ENCODE data around the gene GABARAPL1.

GABARAPL1 gene

DNA sequence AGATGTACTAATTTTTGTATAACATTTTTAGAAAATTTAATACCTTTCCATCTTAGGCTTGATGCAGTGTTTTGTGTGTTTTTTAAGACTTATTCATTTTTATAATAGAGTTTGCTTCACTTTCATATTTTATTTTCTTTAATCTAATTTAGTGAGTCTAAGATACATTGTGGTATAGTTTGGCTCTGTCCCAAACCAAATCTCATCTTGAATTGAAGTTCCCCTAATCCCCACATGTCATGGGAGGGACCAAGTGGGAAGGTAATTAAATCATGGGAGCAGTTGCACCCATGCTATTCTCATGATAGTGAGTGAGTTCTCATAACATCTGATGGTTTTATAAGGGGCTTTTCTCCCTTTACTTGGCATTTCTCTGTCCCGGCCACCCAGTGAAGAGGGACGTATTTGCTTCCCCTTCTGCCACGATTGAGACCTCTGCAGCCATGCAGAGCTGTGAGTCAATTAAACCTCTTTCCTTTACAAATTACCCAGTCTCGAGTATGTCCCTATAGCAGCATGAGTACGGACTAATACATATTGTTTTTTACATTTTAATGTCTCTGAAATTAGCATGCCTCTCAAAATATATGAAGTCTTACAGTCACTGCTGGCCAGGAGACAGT lies 34.9 kb downstream of the GABARAPL1 start:
- Mint-ChIP-seq H3K4me3 (no peak overlapping the region), H3K4me1 (peaks cover 50% of the 10 kb centered on the region), H3K27me3 (no peaks in the 10 kb centered on the region), H3K9me3 (no peaks in the 10 kb centered on the region), H3K36me3 (ENCODE audit: insufficient read depth) (peaks cover 4% of the 10 kb centered on the region), H3K27ac (ENCODE audit: low read depth) (no peak overlapping the region)
- ATAC-seq (replicated peaks; ENCODE audit: extremely low read depth, poor library complexity, severe bottlenecking) (no peak), DNase-seq (ENCODE audit: low spot score in 2 of 2) (no peak)

DNA sequence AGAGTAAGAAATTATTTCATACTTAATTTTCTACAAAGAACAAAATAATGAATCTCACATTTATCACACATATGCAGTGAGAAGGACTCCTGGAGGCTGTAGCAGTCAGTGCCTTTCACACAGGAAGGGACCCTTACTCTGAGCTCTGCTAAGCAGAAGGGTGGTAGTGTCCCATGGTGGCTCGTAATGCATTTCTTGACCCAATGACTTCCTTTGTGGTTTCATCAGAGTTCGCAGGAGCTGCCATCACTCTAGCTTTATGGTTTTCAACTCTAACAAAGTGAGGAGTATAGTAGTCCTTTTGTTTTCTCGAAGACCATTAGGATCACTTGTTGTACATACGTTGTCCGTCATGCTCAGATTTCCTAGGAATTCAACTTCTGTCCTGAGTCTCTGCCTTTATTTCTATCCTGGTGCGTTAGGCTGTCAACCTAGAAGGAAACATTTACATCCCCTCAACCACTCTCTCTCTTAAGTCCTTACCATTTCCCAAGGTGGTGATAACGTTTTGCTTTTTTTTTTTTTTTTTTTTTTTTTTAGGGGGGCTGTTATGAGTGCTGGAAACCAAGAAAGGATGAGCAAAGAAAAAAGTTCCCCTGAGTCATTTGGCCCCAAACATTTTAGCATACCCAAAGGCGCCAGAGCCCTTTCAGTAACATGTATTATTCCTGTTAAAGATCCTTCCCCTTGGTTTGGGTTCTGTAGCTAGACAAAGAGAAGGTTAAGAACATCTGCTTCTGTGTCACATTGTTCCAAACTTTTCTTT lies 37.2 kb downstream of the GABARAPL1 start:
- Mint-ChIP-seq H3K9me3 (no peaks in the 10 kb centered on the region), H3K4me3 (peak overlapping the region; percentile 70), H3K27ac (ENCODE audit: low read depth) (peak overlapping the region; percentile 94), H3K27me3 (no peaks in the 10 kb centered on the region), H3K4me1 (peaks cover 34% of the 10 kb centered on the region), H3K36me3 (ENCODE audit: insufficient read depth) (no peaks in the 10 kb centered on the region)
- ATAC-seq (replicated peaks; ENCODE audit: extremely low read depth, poor library complexity, severe bottlenecking) = peak; percentile 68
- peak in 1 of 2 donors; percentile 16 for DNase-seq (ENCODE audit: low spot score in 2 of 2)

GRCh38 chr12:10251669-10252068 lies 39.0 kb downstream of the GABARAPL1 start:
- H3K36me3 Mint-ChIP-seq (ENCODE audit: insufficient read depth) = no peaks in the 10 kb centered on the region
- no peak overlapping the region for H3K27ac Mint-ChIP-seq (ENCODE audit: low read depth)
- peaks cover 8% of the 10 kb centered on the region for H3K9me3 Mint-ChIP-seq
- no peak overlapping the region for H3K4me3 Mint-ChIP-seq
- H3K27me3 Mint-ChIP-seq = no peaks in the 10 kb centered on the region
- H3K4me1 Mint-ChIP-seq = peaks cover 34% of the 10 kb centered on the region
- DNase-seq (ENCODE audit: low spot score in 2 of 2) (no peak), ATAC-seq (replicated peaks; ENCODE audit: extremely low read depth, poor library complexity, severe bottlenecking) (no peak)

DNA sequence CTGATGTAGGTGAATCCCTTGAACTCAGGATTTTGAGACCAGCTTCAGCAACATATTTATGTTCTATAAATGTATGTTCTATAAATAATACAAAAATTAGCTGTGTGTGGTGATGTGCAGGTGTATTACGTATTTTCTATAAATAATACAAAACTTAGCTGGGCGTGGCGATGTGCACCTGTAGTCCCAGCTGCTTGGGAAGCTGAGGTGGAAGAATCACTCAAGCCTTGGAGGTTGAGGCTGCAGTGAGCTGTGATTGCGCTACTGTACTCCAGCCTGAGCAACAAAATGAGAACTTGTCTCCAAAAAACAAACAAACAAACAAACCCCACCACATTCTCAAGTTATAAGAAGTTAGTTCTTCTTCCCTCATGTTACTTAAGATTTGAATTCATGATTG lies 39.5 kb downstream of the GABARAPL1 start:
- Mint-ChIP-seq H3K4me1 (peaks cover 34% of the 10 kb centered on the region), H3K27ac (ENCODE audit: low read depth) (no peak overlapping the region), H3K9me3 (peaks cover 8% of the 10 kb centered on the region), H3K4me3 (no peak overlapping the region), H3K27me3 (no peaks in the 10 kb centered on the region), H3K36me3 (ENCODE audit: insufficient read depth) (no peaks in the 10 kb centered on the region)
- DNase-seq (ENCODE audit: low spot score in 2 of 2) (no peak), ATAC-seq (replicated peaks; ENCODE audit: extremely low read depth, poor library complexity, severe bottlenecking) (no peak)

GRCh38 chr12:10256064-10256463 lies 43.4 kb downstream of the GABARAPL1 start:
- Mint-ChIP-seq H3K27me3 (no peaks in the 10 kb centered on the region), H3K4me3 (peak overlapping the region; percentile 40), H3K27ac (ENCODE audit: low read depth) (no peak overlapping the region), H3K9me3 (peaks cover 8% of the 10 kb centered on the region), H3K4me1 (no peaks in the 10 kb centered on the region), H3K36me3 (ENCODE audit: insufficient read depth) (peaks cover 2% of the 10 kb centered on the region)
- ATAC-seq (replicated peaks; ENCODE audit: extremely low read depth, poor library complexity, severe bottlenecking) = no peak
- DNase-seq (ENCODE audit: low spot score in 2 of 2) = no peak

GRCh38 chr12:10260927-10261326 lies 48.2 kb downstream of the GABARAPL1 start:
- no peaks in the 10 kb centered on the region for H3K27me3 Mint-ChIP-seq
- no peak overlapping the region for H3K4me3 Mint-ChIP-seq
- no peak for DNase-seq (ENCODE audit: low spot score in 2 of 2)
- no peak overlapping the region for H3K27ac Mint-ChIP-seq (ENCODE audit: low read depth)
- H3K4me1 Mint-ChIP-seq = no peaks in the 10 kb centered on the region
- H3K36me3 Mint-ChIP-seq (ENCODE audit: insufficient read depth) = peaks cover 2% of the 10 kb centered on the region
- H3K9me3 Mint-ChIP-seq = peaks cover 3% of the 10 kb centered on the region
- no peak for ATAC-seq (replicated peaks; ENCODE audit: extremely low read depth, poor library complexity, severe bottlenecking)

- Mint-ChIP-seq H3K4me1 (no peaks in the 10 kb centered on the region), H3K4me3 (no peak overlapping the region), H3K27ac (ENCODE audit: low read depth) (no peak overlapping the region), H3K36me3 (ENCODE audit: insufficient read depth) (no peaks in the 10 kb centered on the region), H3K9me3 (no peaks in the 10 kb centered on the region), H3K27me3 (no peaks in the 10 kb centered on the region)
- no peak for ATAC-seq (replicated peaks; ENCODE audit: extremely low read depth, poor library complexity, severe bottlenecking)
- DNase-seq (ENCODE audit: low spot score in 2 of 2) = no peak
Observed at GRCh38 chr12:10268037-10268436, 55.4 kb downstream of the GABARAPL1 start.

DNA sequence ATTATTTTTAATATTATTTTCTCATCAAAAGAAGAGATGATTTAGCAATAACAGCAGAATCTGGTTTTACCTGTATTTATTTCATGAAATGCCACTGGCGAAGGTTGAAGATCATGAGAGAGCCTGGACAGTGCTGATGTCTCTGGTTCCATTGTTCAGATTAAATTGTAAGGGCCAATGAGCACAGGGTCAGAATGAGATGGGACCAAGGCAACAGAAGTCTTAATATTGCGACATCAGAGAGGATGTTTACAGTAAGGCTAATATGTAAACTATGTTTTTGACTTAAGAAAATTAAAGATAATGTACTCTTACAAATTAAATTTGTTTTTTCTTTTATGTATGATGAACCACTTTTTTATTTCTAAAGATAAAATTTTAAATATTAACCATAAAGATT lies 59.8 kb downstream of the GABARAPL1 start:
- no peaks in the 10 kb centered on the region for H3K9me3 Mint-ChIP-seq
- H3K36me3 Mint-ChIP-seq (ENCODE audit: insufficient read depth) = no peaks in the 10 kb centered on the region
- DNase-seq (ENCODE audit: low spot score in 2 of 2) (no peak), ATAC-seq (replicated peaks; ENCODE audit: extremely low read depth, poor library complexity, severe bottlenecking) (no peak)
- H3K27ac Mint-ChIP-seq (ENCODE audit: low read depth) = no peak overlapping the region
- H3K27me3 Mint-ChIP-seq = no peaks in the 10 kb centered on the region
- no peaks in the 10 kb centered on the region for H3K4me1 Mint-ChIP-seq
- H3K4me3 Mint-ChIP-seq = no peak overlapping the region

All from central memory CD8-positive, alpha-beta T cell (primary cell).